Measurements from ENCODE around the gene WDR5B.
A peak's percentile ranks its signal among the peaks of the same experiment; 100 is the strongest.

The WDR5B gene

DNA sequence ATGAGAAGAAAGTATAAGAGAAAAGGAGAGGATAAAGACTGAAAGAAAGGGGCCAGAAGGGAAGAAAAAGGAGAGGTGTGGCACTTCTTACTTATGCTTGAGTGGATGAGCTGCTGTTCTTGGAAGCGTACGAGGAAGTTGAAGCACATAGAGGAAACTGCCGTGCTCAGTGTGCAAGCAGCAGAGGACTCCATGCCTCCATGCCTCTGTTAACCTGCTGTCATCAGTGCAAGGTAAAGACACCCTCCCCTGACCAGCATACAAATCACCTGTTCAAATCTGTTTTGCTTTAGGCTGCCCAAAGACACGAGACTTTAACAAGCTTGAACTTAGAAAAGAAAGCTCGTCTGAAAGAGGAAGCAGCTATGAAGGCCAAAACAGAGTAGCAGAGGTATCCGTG is 6.4 kb downstream of the WDR5B start:
- no peak for DNase-seq (ENCODE audit: low spot score)

DNA sequence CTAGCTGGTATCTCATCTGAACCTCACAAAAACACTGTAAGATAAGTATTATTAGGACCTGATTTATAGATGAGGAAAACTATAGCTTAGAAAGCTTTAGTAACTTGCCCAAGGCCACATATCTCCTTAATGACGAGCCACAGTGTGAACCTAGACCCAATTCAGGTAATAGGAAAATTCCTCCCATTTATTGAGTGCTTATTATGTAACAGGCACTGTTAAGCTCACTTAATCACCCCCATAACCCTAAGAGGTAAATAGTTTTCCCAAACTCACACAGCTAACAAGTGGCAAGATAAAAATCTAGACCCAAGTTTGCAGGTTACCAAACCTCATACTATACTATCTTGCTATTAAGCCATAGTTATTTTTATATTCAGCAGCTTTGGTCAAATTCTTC is 7.9 kb downstream of the WDR5B start:
- no peak for DNase-seq (ENCODE audit: low spot score)

DNA sequence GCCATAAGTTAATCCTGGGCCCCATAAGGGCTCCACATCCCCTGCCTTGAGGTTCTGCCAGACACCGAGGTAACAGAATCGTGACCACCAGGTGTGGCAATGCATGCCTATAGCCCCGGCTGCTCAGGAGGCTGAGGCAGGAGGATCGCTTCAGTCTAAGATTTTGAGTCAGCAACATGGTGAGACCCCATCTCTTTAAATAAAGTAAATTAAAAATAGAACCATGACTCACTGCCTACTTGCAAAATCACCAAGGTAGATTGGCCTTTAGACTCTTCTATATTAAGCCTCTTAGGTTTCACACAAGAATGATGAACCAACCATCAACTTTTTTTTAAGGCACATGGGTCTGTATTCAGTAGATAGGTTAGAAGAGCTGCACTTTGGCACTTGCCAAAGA is 9.7 kb downstream of the WDR5B start:
- DNase-seq (ENCODE audit: low spot score), result no peak

DNA sequence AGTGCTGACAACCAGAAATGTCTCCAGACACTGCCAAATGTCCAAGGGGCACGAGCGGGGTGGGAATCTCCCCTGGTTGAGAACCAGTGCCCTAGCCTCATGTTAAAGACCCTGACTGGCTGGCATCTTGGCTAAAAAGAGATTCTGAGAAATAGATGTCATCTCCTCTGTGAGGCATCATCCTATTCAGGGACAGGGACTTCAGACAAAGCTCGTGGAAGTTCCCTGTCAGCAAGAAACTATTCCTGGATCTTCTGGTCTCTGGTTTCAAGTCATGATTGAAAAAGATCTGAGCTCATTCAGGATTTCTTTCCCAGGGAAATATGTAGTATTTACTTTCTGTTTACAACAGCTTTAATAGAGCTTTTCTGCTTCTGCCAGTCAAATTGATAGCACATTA is 10.8 kb downstream of the WDR5B start:
- no peak for DNase-seq (ENCODE audit: low spot score)

DNA sequence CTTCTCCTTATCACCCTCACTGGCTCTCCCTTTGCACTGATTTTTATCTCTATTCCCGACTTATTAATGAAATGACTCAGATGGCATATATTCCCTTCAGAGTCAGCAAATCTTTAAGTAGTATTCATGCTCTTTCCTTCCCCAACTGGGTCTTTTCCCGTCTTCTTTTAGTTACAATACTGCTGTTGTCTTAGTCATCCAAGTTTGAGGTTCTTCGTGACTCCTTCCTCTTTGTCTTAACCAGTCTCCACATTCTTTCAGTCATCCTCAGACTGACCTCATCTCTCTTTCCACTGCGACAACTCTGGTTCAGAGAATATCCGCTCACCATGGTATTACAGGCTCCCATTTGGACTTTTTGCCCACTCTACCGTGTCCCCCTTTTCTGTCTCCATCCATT is 12.4 kb downstream of the WDR5B start:
- no peak for DNase-seq (ENCODE audit: low spot score)

DNA sequence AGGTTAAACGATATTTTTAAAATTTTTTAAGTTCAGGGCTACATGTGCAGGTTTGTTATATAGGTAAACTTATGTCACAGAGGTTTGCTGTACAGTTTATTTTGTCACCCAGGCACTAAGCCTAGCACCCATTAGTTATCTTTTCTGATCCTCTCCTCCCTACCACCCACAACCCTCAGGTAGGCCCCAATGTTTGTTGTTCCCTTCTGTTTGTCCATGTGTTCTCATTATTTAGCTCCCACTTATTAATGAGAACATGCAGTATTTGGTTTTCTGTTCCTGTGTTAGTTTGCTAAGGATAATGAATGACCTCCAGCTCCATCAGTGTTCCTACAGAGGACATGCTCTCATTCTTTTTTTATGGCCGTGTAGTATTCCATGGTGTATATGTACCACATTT is 16.9 kb downstream of the WDR5B start:
- no peak for DNase-seq (ENCODE audit: low spot score)

DNA sequence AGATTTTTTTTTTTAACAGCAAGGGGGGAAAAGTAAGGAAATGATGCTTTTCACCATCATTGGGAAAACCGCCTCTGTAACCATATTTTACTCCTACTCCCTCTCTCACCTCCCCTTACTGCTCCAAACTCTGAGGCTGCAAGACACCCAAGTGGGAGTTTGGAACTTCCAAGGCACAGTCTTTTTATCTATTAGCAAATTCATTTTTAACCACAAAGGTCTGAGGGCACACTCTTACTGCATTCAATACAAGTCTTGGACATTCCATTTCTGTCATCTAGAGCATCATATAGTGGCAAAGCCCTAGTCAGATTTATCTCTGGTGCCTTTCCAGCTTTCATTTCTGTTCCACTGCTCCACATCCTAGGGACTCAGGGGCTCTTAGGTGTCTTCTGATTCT is 18.7 kb downstream of the WDR5B start:
- DNase-seq (ENCODE audit: low spot score), result no peak

DNA sequence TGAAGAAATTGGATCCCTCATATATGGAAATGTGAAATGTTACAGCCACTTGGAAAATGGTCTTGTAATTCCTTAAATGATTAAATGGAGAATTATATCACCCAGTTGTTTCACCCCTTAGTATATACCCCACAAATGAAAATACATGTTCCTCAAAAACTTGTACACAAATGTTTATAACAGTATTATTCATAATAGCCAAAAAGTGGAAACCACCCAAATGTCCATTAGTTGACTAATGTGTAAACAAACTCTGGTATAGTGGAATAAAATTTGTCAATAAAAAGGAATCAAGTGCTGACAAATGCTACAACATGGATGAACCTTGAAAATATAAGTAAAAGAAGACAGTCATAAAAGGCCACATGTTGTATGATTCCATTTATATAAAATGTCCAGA is 19.4 kb downstream of the WDR5B start:
- DNase-seq (ENCODE audit: low spot score), result no peak

DNA sequence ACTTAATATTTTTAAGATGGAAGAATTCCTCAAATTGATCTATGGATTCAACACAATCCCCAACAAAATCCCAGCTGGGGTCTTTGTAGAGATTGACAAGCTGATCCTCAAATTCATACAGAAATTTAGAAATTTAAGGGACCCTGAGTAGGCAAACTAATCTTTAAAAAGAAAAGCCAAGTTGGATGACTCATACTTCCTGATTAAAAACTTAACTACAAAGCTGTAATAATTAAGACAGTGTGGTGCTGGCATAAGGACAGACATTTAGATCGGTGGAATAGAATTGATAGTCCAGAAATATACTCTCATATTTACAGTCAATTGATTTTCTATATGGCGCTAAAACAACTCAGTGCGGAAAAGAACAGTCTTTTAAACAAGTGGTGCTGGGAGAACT is 20.3 kb downstream of the WDR5B start:
- DNase-seq (ENCODE audit: low spot score), result no peak

DNA sequence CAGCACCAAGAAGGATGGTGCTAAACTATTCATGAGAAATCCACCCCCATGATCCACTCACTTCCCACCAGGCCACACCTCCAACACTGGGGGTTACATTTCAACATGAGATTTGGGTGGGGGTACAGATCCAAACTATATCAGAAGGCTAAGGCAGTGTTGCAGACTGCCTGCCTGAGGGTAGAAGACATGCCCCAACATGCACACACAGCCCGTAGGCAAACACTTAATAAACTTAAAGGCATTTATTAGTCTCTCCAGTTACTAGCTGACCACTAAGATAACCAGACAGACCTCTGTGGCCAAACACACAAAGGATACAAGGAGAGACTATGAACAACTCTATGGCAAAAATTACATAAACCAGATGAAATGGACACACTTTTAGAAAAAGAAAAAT is 21.7 kb downstream of the WDR5B start:
- DNase-seq (ENCODE audit: low spot score), result no peak

DNA sequence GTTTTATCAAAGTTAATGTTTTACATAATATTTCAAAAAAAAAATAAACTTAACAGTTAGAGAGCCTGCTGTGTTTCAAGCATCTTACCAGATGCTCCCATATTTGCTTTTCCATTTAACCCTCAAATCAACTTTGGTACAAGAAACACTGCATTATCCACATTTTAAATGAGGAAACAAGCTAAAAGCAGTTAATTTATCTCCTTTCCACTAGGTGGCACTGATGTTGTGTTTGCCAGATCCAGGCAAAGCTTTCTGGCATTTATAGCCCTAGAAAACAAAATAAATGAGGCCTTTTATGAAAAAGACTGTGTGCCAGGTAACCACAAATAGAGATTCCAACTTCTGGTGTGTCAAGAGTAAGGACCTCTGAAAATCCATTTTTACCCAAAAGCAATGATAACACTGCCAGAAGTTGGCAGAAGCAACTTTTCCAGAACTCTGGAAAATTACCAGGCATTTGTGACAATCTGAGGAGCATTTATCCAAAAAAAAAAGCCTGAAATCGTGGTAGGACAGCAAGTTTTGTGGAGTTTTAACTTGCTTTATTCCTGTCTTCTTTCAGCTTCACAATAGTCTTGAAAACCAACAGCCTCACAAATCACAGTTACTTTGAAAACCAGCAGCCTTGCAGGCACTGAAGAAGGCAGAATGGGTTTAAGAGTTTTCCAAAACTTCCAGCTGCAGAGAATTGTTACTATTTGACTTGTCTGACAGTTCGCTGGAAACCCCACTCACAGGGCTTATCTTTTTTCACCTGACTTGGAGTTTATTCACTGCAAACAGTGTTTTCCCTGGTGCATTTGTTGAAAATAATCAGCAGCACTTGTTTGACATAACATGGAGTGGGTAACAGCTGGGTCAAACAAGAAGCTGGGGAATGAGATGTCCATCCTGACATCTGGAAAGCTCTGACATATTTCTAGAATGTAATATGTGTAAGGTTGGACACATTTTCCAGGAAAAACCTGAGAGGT is 22.7 kb downstream of the WDR5B start:
- peak; percentile 39 for DNase-seq (ENCODE audit: low spot score)

DNA sequence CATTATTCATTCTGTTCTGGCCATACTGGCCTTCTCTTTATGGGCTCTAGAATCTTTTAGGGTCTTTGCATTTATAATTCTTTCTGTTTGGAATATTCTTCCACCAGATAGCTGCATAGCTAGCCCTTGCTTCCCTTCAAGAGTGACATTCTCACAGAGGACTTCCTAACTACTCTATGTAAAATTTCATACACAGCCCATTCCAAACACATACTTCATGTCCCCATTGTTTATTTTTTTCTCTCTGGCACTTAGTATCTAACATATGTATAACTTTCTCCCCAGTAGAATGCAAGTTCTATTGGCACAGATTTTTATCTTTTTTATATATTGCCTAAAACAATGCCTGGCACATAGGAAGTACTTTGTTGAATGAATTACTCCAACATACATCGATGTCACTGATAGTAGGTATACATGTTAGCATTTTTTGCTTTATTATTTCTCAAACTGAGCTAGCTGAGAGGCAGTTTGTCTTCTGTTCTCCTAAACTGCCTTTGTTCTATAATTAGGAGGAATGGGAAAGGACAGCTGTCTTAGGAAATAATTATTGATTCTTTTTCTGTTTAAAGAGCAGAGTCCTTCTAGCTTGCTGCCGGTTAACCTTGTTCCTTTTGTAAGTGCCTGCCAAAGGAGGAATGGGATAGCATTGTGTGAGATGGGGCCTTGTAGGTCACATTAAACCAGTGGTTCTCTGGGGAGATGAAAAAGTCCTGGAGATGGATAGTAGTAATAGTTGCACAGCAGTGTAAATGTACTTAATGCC is 24.0 kb downstream of the WDR5B start:
- no peak for DNase-seq (ENCODE audit: low spot score)

DNA sequence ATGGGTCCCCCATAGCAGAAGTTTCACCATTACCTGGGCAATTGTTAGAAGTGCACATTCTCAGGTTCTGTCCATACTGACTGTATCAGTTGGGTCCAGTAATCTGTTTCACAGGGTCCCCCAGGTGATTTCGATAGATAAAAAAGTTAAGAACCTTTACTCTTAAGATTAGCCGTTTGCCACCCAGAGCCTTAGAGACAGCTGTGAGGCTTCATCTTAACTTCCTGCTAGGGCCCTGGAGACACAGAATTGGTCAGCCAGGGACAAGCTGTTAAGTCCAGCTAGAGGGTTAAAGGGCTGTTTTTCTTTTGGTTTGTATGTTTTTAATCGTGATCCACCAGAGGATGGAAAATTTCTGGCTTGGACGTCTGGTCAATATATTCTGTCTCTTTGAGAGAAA is 25.2 kb downstream of the WDR5B start:
- DNase-seq (ENCODE audit: low spot score), result no peak

DNA sequence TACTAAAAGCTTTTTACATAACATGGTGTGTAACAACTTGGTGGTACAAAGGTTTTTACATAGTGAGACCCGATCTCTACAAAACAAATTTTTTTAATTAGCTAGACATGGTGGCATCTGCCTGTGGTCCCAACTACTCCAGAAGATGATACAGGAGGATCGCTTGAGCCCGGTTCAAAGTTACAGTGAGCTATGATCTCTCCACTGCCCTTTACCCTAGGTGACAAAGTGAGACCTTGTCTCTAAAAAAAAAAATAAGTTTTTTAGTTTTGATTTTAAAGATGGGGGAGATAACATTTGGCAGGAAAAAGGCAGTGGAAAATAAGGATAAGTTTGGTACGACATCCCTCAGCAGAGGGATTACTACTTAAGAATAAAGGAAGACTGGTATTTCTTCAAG is 26.0 kb downstream of the WDR5B start:
- no peak for DNase-seq (ENCODE audit: low spot score)

DNA sequence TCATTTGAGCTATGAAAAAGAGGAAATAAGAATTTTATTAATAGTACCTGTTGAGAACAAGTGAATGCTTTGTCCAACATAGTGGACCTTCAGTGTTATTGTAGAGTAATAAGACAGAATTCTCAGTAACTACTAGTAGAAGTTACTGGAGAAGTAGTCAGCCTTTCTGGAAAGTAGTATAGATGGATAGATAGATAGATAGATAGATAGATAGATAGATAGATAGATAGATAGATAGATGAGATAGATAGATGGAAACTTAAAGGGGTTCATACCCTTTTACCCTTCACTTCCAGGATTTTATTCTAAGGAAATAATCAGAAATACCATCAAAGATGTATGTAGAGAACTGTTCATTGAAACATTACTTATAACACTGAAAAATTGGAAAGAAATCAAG is 26.7 kb downstream of the WDR5B start:
- no peak for DNase-seq (ENCODE audit: low spot score)

DNA sequence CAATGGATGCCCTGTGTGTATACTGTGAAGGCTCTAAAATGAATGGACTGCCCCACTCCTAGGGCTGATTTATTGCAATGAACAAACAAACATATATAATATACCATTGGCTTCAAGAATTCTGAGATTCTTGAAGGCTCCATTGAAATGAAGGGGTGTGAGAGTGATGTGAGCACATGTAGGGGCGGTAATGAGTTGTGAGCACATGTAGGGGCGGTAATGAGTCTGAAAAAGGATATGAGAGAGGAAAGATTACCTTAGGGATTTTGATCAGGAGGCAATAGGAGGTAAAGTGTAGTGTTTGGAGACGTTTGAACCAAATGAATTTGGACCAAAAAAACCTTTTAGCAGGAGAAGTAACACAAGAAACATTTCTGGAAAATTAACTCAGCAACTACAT is 28.2 kb downstream of the WDR5B start:
- DNase-seq (ENCODE audit: low spot score), result no peak

DNA sequence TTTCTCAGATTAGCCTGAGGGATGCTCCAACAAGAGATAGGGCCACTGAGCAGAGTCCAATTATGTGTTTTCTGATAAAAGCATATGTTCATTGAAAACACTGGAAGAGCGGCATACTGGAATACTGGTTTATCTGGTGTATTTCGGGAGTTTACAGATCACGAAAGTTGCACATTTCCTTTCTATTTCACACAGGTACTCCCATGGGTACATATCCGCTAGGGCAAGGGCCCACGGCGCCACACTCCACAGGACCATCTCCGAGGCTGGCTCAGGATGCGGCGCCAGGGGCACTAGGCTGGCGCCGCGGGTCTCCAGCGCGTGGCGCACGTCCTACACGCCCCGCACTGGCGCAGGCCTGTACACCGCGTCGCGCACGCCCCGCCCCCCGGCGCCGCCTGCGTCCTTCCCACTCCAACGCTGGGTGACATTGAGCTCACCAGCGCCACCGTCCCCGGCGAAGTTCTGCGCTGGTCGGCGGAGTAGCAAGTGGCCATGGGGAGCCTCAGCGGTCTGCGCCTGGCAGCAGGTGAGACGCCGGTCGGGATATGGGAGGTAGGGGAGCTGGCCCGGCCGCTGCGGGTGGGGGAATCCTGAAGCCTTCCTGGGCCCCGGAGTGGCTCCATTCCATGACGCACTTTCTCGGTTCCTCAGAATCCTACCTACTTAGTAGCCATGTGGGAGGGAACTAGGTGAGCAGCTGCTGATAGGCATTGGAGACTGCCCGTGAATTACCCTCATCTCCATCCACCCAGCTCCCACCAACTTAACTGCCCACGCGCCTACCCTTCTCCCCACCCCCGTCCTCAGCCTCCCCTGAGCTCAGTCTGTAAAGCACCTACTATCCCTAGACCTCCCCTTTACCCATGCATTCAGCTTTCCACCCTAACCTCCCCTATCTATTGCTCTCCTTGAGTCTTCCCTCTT is 31.8 kb downstream of the WDR5B start, which contains the start of gene FAM162A:
FAM162A (plus strand) TSS at position 412 of the 927 bp plus-strand sequence; CDS start at position 496, 84 bp downstream.
- DNase-seq (ENCODE audit: low spot score), result peak; percentile 95

DNA sequence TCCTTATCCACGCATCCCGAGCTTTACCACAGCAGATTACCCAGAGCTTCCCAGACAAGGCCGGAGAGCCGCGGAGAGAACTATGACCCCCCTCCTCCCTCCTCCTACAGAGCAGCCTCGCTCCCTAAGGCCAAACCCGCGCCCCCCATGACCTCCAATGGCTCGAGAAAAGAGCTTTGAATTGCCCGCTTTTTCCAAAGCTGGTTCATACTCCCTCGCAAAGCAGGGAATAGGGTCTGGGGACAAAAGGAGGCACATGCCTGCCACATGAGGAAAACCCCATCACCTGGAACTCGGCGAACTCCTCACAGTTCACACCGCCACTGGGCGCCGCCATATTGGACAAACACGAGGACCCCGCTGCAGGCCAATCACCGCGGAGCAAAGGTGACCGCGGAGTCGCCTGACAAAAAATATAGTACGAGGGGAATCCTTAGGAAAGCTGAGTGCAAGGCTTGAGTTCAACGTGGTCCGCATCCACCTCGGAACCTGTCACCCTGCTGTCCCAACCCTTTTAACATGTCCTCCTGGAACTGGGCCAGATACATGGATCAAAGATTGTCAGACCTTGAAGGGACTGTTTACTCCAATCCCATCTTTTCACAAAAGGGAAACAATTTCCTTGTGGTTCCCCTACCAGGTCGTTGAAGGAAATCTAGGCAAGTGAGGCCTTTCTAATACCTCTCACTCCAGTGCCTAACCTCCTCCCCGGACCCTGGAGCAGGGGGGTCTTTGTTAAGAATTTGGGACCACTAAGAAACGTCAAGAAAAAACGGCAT is 32.8 kb downstream of the WDR5B start, which contains the start of gene MIX23:
MIX23 (minus strand) TSS at position 344 of the 779 bp plus-strand sequence; CDS start at position 337, 7 bp downstream.
- DNase-seq (ENCODE audit: low spot score), result peak; percentile 91

DNA sequence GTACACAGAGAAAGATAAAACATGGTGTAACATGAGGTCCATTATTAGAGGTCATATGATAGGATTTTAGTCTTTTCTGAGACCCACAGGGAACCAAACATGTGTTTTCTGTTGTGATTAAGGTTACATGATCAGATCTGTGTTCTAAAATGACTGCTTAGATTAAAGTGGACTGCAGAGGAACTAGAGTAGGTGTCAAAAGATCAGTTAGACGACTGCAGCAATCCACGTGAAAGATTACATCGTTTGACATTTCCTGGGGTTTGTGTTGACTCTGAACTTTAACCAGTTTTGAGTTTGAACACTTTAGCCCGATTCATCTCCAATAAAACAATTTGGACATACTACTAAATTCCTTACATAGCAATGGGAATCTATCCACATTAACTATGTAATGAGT is 37.9 kb downstream of the WDR5B start:
- no peak for DNase-seq (ENCODE audit: low spot score)

DNA sequence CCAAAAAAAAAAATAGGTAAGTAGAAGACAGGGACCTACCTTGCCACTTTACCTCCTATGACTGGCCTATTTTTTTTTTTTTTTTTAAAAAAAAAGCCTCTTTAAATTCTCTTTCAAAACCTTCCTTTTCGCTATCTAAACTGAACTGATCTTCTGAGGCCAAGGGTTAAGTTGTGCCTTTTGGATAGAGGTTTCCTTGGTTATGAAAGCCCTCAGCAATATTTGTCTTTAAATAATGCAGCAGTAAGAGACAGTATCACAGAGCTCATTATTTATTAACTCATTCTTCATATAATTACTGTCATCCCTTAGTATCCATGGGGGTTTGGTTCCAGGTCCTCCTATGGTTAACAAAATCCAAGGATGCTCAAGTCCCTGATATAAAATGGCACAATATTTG is 41.8 kb downstream of the WDR5B start:
- DNase-seq (ENCODE audit: low spot score), result no peak

DNA sequence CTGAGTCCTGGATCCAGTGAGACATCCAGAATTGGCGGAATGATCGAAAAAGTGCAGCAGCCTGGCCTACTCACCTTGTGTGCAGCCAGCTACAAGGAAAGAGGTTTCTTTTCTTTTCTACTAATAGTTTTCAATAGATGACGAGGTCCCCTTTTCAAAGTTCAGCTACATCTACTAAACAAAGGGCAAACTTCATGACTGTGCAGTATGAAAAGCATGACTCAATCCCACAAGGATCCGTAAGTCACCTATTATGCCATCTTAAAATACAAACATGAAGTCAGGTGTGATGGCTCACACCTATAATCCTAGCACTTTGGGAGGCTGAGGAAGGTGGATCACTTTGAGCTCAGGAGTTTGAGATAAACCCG is 49.5 kb downstream of the WDR5B start:
- no peak for DNase-seq (ENCODE audit: low spot score)

Data from SK-N-DZ (cell line).